Astrocyte of the spinal cord (primary cell): ENCODE measurements around the gene KCNC3.

Experiments
- DNase-seq: peaks from one replicate; pipeline ENCODE4 v3.0.0; 2011; ENCODE audit warnings: low read depth, low spot score
- H3K4me3 ChIP-seq: 2 replicates; pipeline ENCODE4 v1.5.1; 2011; ENCODE audit warnings: low read depth, mild to moderate bottlenecking, low read length, moderate library complexity
- in situ Hi-C: cut with HindIII; loops from 2 replicates; pipeline ENCODE4 v1.10.0; 2017; ENCODE audit warnings: low sequenced_read_pairs
- TF ChIP-seq, protein P1 (sequence below): IDR thresholded peaks from 2 replicates; pipeline ENCODE4 v1.5.1; 2012; ENCODE audit warnings: low read depth, mild to moderate bottlenecking, low read length, inconsistent platforms

The KCNC3 gene

DNA sequence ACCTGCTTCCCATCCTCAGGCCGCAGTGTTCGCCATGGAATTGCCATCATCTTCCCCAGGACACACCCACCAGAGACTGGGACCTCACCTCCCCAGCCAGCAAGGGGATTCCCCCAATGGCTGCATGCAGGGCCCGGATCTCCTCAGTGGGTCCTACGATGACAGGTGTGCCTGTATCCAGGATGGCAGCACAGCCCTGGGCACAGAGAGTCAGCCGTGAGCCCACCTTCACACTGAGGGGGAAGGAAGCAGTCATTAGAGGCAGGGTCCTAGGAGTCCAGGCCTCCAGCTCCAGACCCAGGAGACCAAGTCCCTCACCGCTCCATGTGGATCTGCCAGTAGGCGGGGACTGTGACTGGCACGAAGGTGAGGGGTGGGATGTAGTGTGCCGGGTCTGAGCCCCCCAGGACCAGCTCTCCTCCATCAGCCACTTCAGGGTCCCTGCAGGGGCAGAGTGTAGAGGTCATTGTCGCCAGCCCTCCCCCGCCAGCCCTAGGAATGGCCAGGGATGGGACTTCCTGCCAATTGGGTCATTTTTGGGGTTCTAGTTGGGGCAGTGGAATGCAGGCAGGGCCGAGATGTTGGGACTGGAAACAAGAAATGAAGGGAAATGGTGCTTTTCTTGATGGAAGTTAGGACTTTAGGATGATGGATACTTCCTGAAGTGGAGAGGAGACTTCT, 5.7 kb upstream of the KCNC3 start:
- DNase-seq: no peak
- H3K4me3 ChIP-seq: no peak overlapping the region
- in situ Hi-C loops: no loop called here
- TF ChIP-seq, protein P1, sequence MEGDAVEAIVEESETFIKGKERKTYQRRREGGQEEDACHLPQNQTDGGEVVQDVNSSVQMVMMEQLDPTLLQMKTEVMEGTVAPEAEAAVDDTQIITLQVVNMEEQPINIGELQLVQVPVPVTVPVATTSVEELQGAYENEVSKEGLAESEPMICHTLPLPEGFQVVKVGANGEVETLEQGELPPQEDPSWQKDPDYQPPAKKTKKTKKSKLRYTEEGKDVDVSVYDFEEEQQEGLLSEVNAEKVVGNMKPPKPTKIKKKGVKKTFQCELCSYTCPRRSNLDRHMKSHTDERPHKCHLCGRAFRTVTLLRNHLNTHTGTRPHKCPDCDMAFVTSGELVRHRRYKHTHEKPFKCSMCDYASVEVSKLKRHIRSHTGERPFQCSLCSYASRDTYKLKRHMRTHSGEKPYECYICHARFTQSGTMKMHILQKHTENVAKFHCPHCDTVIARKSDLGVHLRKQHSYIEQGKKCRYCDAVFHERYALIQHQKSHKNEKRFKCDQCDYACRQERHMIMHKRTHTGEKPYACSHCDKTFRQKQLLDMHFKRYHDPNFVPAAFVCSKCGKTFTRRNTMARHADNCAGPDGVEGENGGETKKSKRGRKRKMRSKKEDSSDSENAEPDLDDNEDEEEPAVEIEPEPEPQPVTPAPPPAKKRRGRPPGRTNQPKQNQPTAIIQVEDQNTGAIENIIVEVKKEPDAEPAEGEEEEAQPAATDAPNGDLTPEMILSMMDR: no peak

DNA sequence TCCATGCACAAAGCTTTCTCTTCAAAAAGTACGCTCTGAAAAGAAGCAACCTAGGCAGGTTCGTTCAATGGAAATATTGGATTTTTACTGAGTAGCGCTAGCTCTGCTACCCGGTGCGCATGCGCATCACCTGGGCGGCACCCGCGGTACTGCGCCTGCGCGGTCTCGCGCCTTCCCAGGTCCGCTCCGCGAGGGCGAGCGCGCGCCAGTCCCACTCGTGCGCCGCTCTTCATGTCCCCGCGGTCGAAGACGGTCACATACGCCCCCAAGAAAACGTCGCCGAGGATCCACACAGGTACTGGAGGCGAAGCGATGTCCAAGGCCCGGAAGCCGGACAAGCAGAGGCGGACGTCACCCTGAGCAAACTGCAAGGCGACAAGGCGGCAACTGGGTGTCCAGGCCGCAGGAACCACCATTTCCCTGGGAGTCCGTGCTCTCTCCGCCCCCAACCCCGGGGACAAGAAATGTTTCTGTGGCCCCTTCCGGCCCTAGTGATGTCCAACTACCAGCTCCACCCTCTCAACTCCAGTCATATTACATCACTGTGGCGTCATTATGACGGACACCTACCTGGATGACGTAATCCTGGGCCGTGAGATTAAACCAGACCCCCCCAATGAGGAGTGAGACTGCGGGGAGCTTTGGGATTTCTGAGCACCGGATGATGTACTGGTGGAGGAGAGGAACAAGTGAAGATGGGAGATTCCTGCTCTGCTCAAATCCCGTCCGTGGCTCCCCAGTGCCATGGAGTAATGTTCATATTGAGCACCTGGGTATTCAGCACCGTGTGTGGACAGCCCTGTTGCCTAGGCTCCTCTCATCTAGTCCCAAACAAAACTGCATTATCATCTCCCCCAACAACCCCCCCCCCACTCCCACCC, 4.8 kb upstream of the KCNC3 start:
- TF ChIP-seq, protein P1: no peak
- in situ Hi-C loops: no loop called here
- no peak for DNase-seq
- H3K4me3 ChIP-seq: peak overlapping the region; percentile 37

DNA sequence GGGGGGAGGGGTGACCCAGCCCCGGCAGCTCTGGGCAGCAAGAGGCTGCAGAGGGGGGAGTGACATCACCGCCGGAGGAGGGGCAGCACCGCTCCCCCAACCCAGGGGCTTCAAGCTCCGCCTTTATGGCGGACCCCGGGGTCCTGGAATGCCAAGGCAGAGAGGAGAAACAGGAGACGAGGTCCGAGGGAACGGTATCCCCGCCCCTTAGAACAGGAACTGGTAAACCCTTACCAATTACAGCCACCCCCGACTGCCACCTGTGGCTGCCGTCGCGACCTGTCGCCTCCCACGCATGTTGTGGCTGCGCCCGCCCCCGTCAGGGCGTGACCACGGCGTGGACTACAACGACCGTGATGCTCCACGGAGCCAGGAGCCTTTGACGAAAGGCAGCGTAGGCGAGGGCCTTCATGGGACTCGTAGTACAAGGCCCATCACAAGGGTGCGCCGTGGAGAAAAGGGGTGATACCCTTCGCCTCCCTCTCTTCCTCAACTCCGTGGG, 4.1 kb upstream of the KCNC3 start:
- in situ Hi-C loops: no loop called here
- TF ChIP-seq, protein P1: no peak
- peak overlapping the region; percentile 37 for H3K4me3 ChIP-seq
- DNase-seq: peak; percentile 84

DNA sequence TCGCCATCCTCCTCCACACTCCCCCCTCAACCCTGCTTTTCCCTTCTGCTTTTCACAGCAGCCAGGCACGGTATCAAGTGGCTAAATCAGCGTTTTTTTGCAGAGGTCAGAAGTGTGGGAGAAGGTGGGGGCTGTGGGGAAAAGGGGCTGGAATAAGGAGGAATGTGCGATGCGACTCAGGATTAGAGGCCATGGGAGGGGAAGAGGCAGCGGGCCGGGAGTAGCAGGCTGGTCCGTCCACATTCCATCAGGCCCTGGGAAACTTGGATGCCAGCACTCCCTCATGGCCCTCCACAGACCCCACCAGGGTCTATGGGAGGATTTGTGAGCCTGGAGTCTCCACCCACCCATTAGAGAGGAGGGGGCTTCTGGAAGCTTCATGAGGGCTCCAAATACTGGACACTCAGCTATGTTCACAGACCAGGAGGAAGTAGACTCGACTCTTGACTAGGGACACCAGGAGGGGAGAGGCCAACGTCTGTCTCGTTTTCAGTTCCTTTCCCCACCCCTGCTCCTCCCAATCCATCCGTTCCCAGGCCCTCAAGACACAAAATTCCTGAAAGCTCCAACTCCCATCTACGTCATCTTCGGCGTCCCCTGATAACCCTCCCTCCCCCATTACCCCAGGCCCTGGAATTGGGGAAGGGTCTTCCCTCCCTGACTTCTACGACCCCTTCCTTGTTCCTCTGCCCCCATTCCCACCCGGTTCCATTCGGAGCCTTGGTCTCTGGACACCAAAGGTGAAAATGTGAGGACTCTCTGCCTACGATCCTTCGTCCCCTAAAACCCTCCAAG, 3.3 kb upstream of the KCNC3 start:
- TF ChIP-seq, protein P1: no peak
- no peak overlapping the region for H3K4me3 ChIP-seq
- in situ Hi-C loops: no loop called here

DNA sequence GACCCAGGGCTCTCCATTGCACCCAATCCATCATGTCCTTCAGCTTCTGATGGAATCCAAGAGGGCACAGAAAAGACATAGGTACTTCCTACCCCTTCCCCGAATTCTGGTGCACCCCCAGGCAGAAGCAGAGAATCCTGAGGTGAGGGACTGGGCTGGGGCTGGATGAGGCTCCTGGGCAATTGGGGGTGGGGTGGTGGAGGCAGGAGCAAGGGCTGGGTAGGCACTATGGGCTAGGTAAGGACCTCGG, 2.7 kb upstream of the KCNC3 start:
- no peak for DNase-seq
- TF ChIP-seq, protein P1: no peak
- H3K4me3 ChIP-seq: no peak overlapping the region
- in situ Hi-C loops: no loop called here

More for the DNA sequence above, 3.3 kb upstream of the KCNC3 start:
- DNase-seq: no peak

GRCh38 chr19:50331221-50331993, 2.2 kb upstream of the KCNC3 start:
- in situ Hi-C loops: no loop called here
- no peak for DNase-seq
- TF ChIP-seq, protein P1: no peak
- H3K4me3 ChIP-seq: no peak overlapping the region
